Prostate gland (tissue), 2 donors: ENCODE data around the gene DBH. TPM values are rescaled to one million over a fixed set of nuclear protein-coding genes. Genes with fewer than 3 reads are reported as not detected.

Experiments used
- DNase-seq: peaks from one replicate; pipeline ENCODE4 v3.0.0-alpha.2; 2019; ENCODE audit warnings: low spot score
- H3K27ac ChIP-seq, 2 donors: fragments of 200-600 bp; sonication (generic); 2 replicates each; pipeline ENCODE4 v1.5.1; 2017 to 2019
- H3K27me3 ChIP-seq: fragments of 200-600 bp; sonication (generic); replicated peaks from 2 replicates; pipeline ENCODE4 v1.5.1; 2019; ENCODE audit not compliant: insufficient read depth
- H3K36me3 ChIP-seq, 2 donors: fragments of 200-600 bp; sonication (generic); 1 replicate in 1 of 2; 2 replicates in 1 of 2; pipeline versions ENCODE4 v1.5.1 to v1.8.1; 2017 to 2019
- H3K4me1 ChIP-seq: fragments of 200-600 bp; sonication (generic); replicated peaks from 2 replicates; pipeline ENCODE4 v1.5.1; 2019
- H3K4me3 ChIP-seq, 2 donors: fragments of 200-600 bp; sonication (generic); 2 replicates each; pipeline ENCODE4 v1.5.1; 2017 to 2019
- H3K9me3 ChIP-seq: fragments of 200-600 bp; sonication (generic); 2 replicates; pipeline ENCODE4 v1.5.1; 2017
- CTCF ChIP-seq, 4 experiments: fragments of 200-600 bp in 2 of 4; fragments of 450-650 bp in 2 of 4; sonication (generic) in 2 of 4; IDR thresholded peaks; 1 replicate in 3 of 4; 2 replicates in 1 of 4; pipeline ENCODE4 v1.5.1; 2016 to 2019; ENCODE audit warnings: antibody characterized with exemption in 4 of 4, mild to moderate bottlenecking in 2 of 4, moderate library complexity in 2 of 4
- POLR2A ChIP-seq: fragments of 450-650 bp; IDR thresholded peaks from one replicate; pipeline ENCODE4 v1.6.1; 2016; ENCODE audit warnings: antibody characterized with exemption, mild to moderate bottlenecking
- POLR2AphosphoS5 ChIP-seq: sonication (generic); formaldehyde crosslinking; IDR thresholded peaks from one replicate; pipeline ENCODE4 v1.6.1; 2017; ENCODE audit warnings: antibody characterized with exemption
- WGBS: methylation state at CpG from one replicate; pipeline ENCODE4 v1.1.5; 2018; 5-methylcytosine and 5-hydroxymethylcytosine counted together
- intact Hi-C: fragments of 100-400 bp; cut with DNase I; formaldehyde crosslinking; loops from one replicate; pipeline ENCODE4 v1.14.2; 2022
- total RNA-seq, 2 donors: library from RNA; depleted of rRNA; stranded (reverse); fragments of >200 nt; gene quantifications; one replicate each; pipeline ENCODE4 v1.1.0, GENCODE V29; 2016

Gene DBH
- total RNA-seq, 2 donors from 2014 or later = not detected

GRCh38 chr9:133701981-133702797 lies 66.0 kb downstream of the DBH start:
- no peaks in the 10 kb centered on the region for H3K27me3 ChIP-seq
- no peaks in the 10 kb centered on the region for H3K36me3 ChIP-seq
- H3K9me3 ChIP-seq = no peaks in the 10 kb centered on the region
- intact Hi-C loops = no loop called here
- peak overlapping the region; percentile 1 to 12 for H3K4me3 ChIP-seq
- no peak overlapping the region for H3K27ac ChIP-seq
- no peaks in the 10 kb centered on the region for H3K4me1 ChIP-seq
- WGBS = 30% methylated on average over 36 of the region's 39 CpGs
- DNase-seq = no peak
- TF ChIP-seq POLR2AphosphoS5 = no peak
- TF ChIP-seq POLR2A = no peak
- no peak for TF ChIP-seq CTCF (IDR thresholded peaks at IDR 0.05)

- intact Hi-C loops = no loop called here
- DNase-seq = no peak
- Histone ChIP-seq H3K4me3 (peak overlapping the region; percentile 1 to 12), H3K36me3 (no peaks in the 10 kb centered on the region), H3K27ac (no peak overlapping the region), H3K9me3 (no peaks in the 10 kb centered on the region), H3K4me1 (no peaks in the 10 kb centered on the region), H3K27me3 (no peaks in the 10 kb centered on the region)
- 34% methylated on average over 35 of the region's 39 CpGs for WGBS
- TF ChIP-seq CTCF (IDR thresholded peaks at IDR 0.05) (no peak), POLR2AphosphoS5 (no peak), POLR2A (no peak)
Observed at GRCh38 chr9:133702798-133703590, 66.8 kb downstream of the DBH start.

GRCh38 chr9:133703591-133704399 lies 67.6 kb downstream of the DBH start:
- H3K27me3 ChIP-seq = no peaks in the 10 kb centered on the region
- H3K4me3 ChIP-seq = no peak overlapping the region
- WGBS = 87% methylated on average over 18 of the region's 21 CpGs
- intact Hi-C loops = no loop called here
- TF ChIP-seq POLR2A = no peak
- no peak for TF ChIP-seq CTCF (IDR thresholded peaks at IDR 0.05)
- no peak for TF ChIP-seq POLR2AphosphoS5
- no peaks in the 10 kb centered on the region for H3K4me1 ChIP-seq
- no peak for DNase-seq
- H3K9me3 ChIP-seq = no peaks in the 10 kb centered on the region
- no peak overlapping the region for H3K27ac ChIP-seq
- no peaks in the 10 kb centered on the region for H3K36me3 ChIP-seq

GRCh38 chr9:133704711-133705181 lies 68.6 kb downstream of the DBH start:
- no peak overlapping the region for H3K4me3 ChIP-seq
- no peaks in the 10 kb centered on the region for H3K9me3 ChIP-seq
- no peaks in the 10 kb centered on the region for H3K36me3 ChIP-seq
- intact Hi-C loops = no loop called here
- no peak for TF ChIP-seq POLR2AphosphoS5
- no peak for TF ChIP-seq CTCF (IDR thresholded peaks at IDR 0.05)
- no peak for TF ChIP-seq POLR2A
- H3K4me1 ChIP-seq = no peaks in the 10 kb centered on the region
- DNase-seq = no peak
- WGBS = 88% methylated on average over 21 of the region's 23 CpGs
- no peaks in the 10 kb centered on the region for H3K27me3 ChIP-seq
- no peak overlapping the region for H3K27ac ChIP-seq
